CD4-positive, alpha-beta T cell treated with Interleukin-15 for 4 hours (primary cell): ENCODE data around the gene PARD6B.
"Not testable (repeated sequence)": the region's sequence is repeated elsewhere in the genome, so short reads cannot be mapped to it uniquely, and the experiment has no call there.

Source experiments
- DNase-seq: peaks from one replicate; pipeline ENCODE4 v3.0.0-alpha.2; 2020; ENCODE audit warnings: low spot score

The PARD6B gene

DNA sequence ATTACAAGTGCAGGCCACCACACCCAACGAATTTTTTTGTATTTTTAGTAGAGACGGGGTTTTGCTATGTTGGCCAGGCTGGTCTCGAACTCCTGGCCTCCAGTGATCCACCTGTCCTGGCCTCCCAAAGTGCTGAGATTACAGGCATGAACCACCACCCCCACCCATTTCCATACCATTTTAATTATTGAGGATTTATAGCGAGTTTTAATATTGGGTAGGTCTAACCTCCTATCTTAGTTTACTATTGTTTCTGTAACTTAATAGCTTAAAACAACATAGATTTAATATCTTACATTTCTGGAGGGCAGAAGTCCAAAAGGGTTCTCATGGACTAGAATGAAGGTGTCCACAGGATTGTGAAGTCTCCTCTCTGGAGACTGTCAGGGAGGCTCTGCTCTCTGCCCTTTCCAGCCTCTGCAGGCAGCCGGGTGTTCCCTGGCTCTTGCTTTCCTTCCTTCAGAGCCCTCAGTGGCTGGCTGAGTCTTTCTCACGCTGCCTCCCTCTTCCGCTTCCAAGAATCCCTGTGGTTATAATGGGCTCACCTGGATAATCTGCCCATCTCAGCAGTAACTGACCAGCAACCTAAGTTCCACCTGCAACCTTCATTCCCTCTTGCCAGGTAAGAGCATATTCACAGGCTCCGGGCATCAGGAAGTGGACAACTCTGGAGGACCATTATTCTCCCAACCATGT lies 44.9 kb downstream of the PARD6B start:
- DNase-seq = no peak

DNA sequence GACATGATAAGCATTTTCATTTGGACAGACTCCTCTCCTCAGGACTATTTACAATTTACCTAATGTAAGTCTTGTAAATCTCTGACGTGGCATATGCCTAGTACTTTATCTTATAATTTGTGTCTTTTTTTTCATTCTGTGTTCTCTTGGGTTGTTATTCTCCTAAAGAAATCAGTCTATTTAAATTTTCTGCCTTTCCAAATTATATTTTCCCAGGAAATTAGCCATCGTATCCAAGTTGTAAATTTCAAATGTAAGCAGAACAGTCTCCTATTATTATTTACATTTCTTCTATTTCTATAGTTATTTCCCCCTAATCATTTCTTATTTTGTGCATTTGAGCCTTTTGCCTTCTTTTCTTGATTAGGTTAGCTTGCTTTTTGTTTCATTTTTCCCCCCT lies 46.0 kb downstream of the PARD6B start:
- DNase-seq = no peak

DNA sequence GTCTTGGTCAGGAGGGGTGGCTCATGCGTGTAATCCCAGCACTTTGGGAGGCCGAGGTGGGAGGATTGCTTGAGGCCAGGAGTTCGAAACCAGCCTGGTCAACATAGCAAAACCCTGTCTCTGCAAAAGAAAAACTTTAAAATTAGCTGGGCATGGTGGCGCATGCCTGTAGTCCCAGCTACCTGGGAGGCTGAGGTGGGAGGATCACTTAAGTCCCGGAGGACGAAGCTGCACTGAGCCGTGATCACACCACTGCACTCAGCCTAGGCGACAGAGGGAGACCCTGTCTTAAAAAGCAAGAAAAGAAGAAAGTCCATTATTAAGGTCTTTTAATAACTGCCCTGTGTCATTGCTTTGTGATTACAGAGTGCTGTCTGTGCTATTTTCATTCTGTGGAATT lies 47.6 kb downstream of the PARD6B start:
- not testable (repeated sequence) for DNase-seq

DNA sequence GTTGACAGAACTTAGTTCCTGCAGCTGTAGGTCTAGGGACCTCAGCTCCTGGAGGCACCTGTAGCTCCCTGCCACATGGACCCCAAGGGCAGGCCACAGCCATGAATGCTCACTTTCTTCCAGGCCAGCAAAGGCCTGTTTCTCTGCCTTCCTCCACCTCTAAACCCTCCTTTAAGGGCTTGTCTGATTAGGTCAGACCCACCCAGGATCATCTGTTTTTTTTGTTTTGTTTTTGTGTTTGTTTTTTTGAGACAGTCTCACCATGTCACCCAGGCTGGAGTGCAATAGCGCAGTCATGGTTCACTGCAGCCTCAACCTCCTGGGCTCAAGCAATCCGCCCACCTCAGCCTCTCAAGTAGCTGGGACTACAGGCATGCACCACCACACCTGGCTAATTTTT lies 52.0 kb downstream of the PARD6B start:
- no peak for DNase-seq

DNA sequence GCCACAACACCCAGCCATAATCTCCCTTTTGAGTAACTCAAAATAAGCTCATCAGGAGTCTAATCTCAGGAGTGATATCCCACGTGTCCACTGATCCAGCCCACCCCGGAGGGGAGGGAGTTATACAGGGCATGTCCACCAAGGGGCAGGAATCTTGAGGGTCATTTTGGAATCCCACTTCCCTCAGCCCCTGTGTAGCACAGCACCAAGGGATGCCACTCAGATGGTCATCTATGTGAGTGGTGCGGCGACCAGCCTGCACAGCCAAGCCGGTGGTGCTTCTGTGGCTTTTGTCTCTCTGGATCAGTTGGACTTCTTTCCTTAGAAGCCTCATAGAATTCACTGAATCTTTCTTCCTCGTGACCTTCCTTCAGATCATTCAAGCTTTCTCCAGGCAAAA lies 52.5 kb downstream of the PARD6B start:
- no peak for DNase-seq

DNA sequence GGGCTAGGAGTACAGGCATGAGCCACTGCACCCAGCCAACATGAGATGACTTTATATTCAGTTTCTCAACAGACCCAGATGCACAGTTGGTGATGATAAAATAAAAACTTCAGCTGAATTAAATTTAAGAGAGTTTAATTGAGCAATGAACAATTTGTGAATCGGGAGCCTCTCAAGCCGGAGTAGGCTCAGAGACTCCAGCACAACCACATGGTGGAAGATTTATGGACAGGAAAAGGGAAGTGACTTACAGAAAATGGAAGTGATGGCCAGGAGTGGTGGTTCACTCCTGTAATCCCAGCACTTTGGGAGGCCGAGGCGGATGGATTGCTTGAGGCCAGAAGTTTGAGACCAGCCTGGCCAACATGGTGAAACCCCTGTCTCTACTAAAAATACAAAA lies 53.1 kb downstream of the PARD6B start:
- no peak for DNase-seq

DNA sequence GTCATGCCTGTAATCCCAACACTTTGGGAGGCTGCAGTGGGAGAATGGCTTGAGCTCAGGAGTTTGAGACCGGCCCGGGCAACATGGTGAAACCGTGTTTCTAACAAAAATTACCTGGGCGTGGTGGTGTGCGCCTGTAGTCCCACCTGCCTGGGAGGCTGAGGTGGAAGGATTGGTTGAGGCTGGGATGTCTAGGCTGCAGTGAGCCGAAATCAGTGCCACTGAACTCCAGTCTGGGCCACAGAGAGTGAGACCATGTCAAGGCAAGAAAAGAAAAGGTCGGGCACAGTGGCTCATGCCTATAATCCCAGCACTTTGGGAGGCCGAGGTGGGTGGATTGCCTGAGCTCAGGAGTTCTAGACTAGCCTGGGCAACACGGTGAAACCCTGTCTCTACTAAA lies 55.3 kb downstream of the PARD6B start:
- DNase-seq = no peak

DNA sequence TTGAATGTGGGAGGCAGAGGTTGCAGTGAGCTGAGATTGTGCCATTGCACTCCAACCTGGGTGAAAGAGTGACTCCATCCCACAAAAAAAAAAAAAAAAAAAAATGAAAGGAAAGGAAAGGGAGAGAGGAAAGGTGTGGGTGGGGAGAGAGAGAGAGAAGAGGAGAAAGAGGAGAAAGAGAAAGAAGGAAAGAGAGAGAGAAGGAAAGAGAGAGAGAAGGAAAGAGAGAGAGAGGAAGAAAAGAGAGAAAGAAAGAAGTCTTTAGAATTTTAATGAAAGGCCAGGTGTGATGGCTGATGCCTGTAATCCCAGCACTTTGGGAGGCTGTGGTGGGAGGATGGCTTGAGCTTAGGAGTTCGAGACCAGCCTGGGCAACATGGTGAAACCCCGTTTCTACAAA lies 55.8 kb downstream of the PARD6B start:
- DNase-seq = no peak

DNA sequence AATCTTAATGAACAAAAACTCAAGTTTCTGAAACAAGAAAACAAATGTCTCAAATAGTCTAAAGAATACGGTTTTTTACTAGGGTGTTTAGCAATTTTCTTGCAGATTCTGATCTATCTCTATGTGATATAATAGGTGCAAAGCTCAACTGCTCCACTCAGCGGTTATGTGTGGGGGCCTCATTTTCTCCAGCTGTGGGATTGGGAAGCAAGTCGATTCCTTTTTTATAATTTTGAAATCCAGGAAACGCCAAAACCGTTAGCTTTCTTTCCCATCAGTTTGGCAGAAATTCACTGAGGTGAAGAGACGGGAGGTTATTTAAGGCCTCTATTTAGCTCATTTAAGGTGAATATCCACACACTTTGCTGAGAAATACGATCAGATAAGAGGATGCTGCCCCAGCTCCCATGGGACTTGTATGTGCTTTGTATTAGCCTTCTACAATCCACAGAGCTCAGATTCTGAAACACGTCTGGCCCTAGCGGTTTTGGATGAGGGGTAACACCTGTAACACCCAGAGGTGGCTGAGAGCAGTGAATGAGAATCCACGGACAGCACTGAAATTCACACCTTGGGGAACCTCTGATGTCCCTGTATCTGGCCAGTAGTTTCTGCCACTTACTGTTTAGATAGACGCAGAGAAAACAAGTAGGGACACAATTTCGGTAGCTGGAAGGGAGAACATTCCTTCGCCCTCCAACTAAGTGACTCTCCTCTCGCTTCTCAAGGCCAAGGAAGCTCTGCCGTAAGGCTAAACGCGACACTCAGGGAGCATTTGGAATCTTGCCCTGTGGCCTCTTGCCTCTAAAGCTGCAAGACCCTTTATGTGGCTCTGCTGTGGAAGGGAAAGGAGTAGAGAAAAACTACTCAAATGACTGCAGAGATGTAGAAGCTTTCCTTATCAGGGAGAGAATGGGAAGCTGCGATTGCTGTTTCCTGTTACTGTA lies 56.9 kb downstream of the PARD6B start:
- DNase-seq = no peak

DNA sequence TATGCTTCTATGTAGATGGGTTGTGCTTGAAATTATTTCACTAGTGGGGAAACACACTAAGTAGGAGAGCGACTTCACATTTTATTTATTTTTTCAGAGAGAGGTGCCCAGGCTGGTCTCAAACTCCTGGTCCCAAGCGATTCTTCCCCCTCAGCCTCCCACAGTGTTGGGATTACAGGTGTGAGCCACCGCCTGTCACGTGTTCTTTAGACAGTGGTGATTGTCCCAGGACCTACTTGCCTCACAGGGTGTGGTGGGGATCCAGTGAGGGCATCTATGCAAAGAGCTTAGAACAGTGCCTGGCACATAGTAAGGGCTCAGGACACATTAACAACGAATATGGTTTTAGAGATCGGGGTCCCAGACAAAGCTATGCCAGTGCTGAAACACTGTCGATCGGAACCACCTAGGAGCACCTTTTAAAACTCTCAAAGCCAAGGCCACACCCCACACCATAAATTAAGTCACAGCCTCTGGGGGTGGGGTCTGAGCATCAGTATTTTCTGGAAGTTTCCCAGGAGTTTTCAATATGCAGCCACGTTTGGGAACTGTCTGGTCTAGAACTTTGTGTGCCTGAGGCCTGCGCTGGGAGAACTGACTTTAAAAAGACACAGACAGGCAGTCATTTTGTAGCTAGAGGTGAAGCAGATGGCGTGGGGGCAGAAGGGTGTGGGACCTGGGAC lies 58.7 kb downstream of the PARD6B start:
- no peak for DNase-seq

DNA sequence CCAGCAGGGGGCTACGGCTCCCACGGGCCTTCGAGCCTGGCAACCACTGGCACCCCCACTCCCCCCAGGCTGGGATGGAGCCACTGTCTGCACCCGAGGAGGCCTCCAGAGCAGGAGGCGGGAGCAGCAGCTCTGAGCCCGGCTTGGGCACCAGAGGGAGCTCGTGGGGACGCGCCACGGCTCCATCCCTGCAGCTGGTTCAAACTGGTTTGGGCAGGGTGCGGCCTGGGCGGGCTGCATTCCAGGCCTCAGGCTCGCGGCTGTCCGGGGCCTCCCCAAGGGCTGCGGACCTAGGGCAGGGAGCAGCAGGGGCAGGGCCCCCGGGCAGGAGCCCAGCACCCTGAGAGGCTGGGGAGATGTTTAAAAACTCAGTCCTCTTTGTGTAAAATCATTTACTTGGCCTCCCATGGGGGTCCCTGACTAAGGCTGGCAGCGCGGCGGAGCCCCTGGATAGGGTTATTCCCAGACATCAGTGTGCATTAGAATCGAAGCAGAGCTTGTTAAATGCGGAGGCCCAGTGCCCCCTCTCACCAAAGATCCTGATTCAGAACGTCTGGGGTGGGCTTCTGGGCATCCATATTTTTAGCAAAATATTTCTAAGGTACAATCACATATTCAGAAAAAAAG lies 59.4 kb downstream of the PARD6B start:
- peak; percentile 84 for DNase-seq

DNA sequence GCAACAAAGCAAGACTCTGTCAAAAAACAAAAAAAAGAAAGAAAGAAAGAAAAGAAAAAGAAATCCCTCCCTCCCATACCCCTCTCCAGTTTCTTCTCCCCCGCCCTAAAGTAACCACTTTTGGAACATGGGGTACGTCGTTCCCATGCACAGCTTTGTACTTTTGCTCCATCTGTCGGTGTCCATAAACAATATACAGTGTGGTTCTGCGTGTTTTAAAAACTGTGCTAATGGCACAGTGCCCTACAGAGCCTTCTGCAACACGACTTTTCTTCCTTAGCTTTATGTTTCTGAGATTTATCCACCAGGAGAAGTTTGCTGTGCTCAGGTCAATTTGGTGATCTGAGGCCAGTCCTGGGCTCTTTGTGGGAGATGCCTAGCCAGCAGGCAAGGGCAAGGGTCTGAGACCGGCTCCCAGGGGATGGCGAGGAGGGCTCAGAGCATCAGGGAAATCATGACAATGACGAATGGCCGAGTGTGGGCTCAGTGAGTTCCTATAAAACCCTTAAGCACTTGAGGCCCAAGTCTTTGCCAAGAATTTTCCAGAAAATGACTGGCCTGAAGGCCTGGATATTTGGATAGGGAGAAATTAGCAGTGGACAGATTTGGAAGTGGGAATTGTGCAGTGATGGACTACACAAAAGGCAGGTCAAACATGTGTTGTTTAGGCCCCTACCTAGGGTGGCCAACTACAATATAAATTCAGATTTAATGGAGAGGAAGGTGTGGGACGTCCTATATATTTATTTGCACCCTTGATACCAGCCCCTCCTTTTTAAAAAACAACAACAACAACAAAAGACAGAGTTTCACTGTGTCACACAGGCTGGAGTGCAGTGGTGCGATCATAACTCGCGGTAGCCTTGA lies 61.6 kb downstream of the PARD6B start:
- DNase-seq = no peak

DNA sequence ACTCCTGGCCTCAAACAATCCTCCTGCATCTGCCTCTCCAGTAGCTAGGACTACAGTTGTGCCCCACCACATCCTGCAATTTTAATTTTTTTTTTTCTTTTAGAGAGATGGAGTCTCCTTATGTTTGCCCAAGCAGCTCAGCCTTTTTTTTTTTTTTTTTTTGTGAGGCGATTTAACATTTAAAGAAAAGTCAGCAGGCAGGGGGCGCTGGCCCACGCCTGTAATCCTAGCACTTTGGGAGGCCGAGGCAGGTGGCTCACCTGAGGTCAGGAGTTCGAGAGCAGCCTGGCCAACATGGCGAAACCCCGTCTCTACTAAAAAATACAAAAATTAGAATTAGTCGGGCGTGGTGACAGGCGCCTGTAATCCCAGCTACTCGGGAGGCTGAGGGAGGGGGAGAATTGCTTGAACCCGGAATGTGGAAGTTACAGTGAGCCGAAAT lies 62.2 kb downstream of the PARD6B start:
- DNase-seq = peak; percentile 52

DNA sequence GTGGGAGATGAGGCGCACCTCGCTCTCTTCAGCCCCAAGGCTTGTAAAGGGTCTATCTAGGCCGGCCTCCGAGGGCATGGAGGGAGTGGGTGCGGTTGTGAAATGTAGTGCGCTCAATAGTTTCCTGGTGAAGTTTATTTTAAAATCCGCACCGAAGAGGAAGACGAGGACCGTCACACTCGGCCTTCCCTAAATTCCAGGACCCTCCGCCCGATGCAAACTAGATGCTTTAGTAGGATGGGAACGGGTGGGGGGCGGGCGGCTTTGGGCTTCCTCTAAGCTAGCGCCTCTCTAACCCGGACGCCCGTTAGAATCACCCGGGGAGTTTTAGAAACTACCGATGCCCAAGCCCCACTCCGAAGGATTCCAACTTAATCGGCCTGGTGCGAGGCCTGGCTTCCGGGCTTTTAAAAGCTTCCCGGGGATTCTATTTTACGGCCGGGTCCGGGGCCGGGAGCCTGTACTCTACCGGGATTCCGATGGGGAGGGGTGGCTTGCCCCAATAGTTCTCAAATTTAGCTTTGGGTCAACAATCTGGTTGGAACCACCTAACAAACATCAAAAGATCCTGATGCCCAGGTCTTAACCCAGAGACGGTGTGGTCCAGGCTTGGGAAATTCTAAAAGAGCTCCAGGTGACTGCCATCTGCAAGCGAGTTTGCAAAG lies 62.9 kb downstream of the PARD6B start:
- no peak for DNase-seq

DNA sequence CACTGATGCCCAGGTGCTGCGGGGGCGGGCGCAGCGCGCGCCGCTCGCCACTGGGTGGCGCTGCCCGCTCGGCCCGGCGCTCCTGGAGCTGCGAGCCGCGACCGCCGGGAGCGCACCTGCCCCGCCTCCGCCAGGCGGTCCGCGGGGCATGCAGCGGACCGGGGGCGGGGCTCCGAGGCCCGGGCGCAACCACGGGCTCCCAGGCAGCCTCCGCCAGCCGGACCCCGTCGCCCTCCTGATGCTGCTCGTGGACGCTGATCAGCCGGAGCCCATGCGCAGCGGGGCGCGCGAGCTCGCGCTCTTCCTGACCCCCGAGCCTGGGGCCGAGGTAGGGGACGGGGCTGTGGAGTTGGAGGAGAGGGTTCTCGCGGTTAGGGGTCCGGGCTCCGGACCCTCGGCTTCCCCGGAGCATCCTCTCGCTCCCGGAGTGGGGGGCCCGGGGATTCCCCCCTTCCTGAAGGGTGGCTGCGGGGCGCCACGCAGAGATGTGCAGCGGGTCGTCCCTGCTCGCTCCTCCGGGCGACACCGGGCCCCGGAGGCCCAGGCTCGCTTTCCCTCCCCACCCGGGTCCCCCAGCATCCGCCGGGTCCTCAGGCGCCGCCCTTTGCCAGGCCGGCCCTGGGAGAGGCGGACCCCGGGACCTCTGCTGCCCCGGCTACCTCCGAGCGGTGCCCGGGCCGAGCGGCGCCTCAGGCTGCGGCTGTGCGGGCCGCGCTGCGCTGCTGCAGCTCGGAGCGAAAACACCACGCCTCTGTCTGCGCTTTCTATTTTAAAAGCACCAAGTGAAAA lies 63.7 kb downstream of the PARD6B start, which contains the start of gene BCAS4:
BCAS4 (plus strand) TSS at position 216 of the 789 bp plus-strand sequence; CDS start at position 239, 23 bp downstream.
- peak; percentile 88 for DNase-seq

DNA sequence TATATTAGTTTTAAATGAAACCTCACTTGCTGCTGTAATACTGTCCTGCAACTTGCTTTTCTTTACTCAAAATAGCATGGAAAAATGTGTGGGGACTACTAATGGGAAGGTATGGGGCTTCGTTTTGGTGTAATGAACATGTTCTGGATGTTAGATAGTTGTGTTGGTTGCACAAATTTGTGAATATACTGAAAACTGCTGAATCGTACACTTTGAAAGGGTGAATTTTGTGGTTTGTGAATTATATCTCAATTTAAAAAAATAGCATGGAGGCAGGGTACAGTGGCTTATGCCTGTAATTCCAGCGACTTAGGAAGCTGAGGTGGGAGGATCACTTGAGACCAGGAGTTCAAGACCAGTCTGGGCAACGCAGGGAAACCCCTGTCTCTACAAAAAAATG lies 65.8 kb downstream of the PARD6B start:
- no peak for DNase-seq

DNA sequence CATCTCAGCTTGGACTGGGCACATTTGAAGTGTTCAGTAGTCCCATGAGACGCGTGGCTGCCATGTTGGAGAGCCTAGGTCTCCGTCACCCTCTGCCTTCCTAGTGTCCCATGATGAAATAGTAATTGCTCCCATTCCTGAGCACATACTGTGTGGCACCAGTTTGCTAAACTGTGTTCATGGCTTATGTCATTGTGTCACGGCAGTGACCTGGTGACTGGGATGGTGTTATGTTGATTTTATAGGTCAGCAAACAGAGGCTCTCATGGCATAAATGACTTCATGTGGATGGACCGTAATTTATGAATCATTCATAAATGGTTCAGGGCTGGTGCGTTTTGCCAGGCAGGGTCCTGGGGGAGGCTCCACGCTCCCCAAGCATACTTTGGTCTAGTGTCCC lies 67.3 kb downstream of the PARD6B start:
- DNase-seq = no peak

DNA sequence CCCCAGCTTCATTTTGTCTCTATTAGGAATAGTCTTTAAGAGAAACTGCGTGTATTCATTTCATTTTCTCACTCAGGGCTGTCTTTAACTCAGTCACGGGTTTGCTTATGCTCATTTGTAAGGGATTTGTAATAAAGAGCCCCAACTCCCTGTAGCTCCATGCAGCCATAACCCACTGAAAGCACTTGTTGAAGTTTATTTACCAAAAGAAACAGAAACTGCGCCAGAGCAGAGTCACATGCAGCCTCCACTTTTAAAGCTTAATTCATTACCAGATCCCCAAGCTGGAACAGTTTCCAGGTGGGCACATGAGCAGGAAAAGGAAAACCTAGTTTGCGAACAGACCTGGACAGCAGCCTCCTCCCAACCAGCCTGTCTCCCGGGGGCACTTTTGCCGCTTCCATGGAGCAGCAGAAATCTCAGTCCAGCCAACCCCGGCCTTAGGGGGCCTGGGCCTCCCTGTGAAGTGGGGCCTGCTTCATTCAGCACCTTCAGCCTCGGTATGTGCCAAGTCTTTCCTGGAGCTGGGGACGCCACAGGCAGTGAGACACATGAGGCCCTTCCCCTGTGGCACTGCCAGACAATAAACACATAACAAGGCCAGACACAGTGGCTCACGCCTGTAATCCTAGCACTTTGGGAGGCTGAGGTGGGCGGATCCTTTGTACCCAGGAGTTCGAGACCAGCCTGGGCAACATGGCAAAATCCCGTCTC lies 68.0 kb downstream of the PARD6B start:
- DNase-seq = no peak

DNA sequence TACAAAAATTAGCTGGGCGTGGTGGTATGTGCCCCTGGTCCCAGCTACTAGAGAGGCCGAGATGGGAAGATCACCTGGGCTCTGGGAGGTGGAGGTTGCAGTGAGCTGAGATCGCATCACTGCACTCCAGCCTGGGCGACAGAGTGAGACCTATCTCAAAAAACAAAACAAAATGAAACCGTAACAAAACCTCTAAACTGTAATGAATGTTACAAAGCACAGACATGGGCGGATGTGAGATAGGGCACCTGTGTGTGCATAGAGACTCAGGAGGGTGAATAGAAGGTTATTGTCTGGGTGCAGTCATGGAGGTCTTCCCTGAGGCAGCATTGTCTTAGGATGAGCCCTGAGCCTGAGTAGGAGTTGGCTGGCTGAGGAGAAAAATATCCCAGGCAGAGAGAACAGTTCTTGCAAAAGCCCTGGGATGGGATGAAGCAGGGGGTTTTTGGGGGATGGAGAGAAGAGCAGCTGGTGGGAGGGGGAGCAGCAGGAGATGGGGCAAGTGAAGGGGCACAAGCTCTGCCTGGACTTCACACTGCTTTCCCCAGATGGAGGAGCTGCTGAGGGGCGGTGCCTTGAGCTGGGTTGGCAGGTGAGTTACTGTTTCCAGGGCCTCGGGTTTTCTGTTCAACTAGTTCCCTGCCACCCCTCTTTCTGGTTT lies 68.6 kb downstream of the PARD6B start:
- no peak for DNase-seq
